T-helper 1 cell treated with Interleukin-12 subunit alpha and Interleukin-12 subunit beta and Interleukin-4 antibody, amounts not matched to agents 30 μg/mL and 1 μg/mL, for 36 hours (primary cell): Measurements from ENCODE around the gene ATP8B4.

Experiments
- H3K27ac Mint-ChIP-seq: one replicate; pipeline ENCODE4 v1.8.0; 2021; ENCODE audit warnings: mild to moderate bottlenecking, mixed read lengths
- H3K27me3 Mint-ChIP-seq: one replicate; pipeline ENCODE4 v1.8.0; 2021; ENCODE audit warnings: low read depth, mixed read lengths
- H3K36me3 Mint-ChIP-seq: one replicate; pipeline ENCODE4 v1.8.0; 2021; ENCODE audit warnings: low read depth, mixed read lengths
- H3K4me1 Mint-ChIP-seq: one replicate; pipeline ENCODE4 v1.8.0; 2021; ENCODE audit warnings: low read depth, mixed read lengths
- H3K4me3 Mint-ChIP-seq: one replicate; pipeline ENCODE4 v1.8.0; 2021; ENCODE audit warnings: mild to moderate bottlenecking, moderate library complexity, mixed read lengths
- H3K9me3 Mint-ChIP-seq: one replicate; pipeline ENCODE4 v1.8.0; 2021; ENCODE audit warnings: mixed read lengths

ATP8B4 gene

GRCh38 chr15:49865925-49866757 lies 252.9 kb downstream of the ATP8B4 start:
- H3K27ac Mint-ChIP-seq = no peak overlapping the region

GRCh38 chr15:49864251-49864650 lies 254.8 kb downstream of the ATP8B4 start:
- peaks cover 22% of the 10 kb centered on the region for H3K36me3 Mint-ChIP-seq
- H3K27me3 Mint-ChIP-seq = no peaks in the 10 kb centered on the region
- H3K4me1 Mint-ChIP-seq = peaks cover 4% of the 10 kb centered on the region
- no peaks in the 10 kb centered on the region for H3K9me3 Mint-ChIP-seq
- no peak overlapping the region for H3K4me3 Mint-ChIP-seq
- no peak overlapping the region for H3K27ac Mint-ChIP-seq

More at GRCh38 chr15:49865925-49866757, 252.9 kb downstream of the ATP8B4 start:
- peaks cover 4% of the 10 kb centered on the region for H3K4me1 Mint-ChIP-seq
- H3K27me3 Mint-ChIP-seq = no peaks in the 10 kb centered on the region
- H3K36me3 Mint-ChIP-seq = peaks cover 23% of the 10 kb centered on the region
- no peaks in the 10 kb centered on the region for H3K9me3 Mint-ChIP-seq
- no peak overlapping the region for H3K4me3 Mint-ChIP-seq

- H3K27me3 Mint-ChIP-seq = no peaks in the 10 kb centered on the region
- no peak overlapping the region for H3K27ac Mint-ChIP-seq
- H3K36me3 Mint-ChIP-seq = peaks cover 22% of the 10 kb centered on the region
- H3K4me1 Mint-ChIP-seq = peaks cover 4% of the 10 kb centered on the region
- H3K4me3 Mint-ChIP-seq = no peak overlapping the region
- no peaks in the 10 kb centered on the region for H3K9me3 Mint-ChIP-seq
These were observed 255.4 kb downstream of the ATP8B4 start for GRCh38 chr15:49863431-49864224.

- H3K4me1 Mint-ChIP-seq = no peaks in the 10 kb centered on the region
- H3K4me3 Mint-ChIP-seq = no peak overlapping the region
- peaks cover 22% of the 10 kb centered on the region for H3K36me3 Mint-ChIP-seq
- no peak overlapping the region for H3K27ac Mint-ChIP-seq
- no peaks in the 10 kb centered on the region for H3K27me3 Mint-ChIP-seq
- no peaks in the 10 kb centered on the region for H3K9me3 Mint-ChIP-seq
These were observed 258.9 kb downstream of the ATP8B4 start for GRCh38 chr15:49860101-49860500.

GRCh38 chr15:49857496-49858475 lies 261.2 kb downstream of the ATP8B4 start:
- H3K4me3 Mint-ChIP-seq = no peak overlapping the region
- no peaks in the 10 kb centered on the region for H3K4me1 Mint-ChIP-seq
- no peak overlapping the region for H3K27ac Mint-ChIP-seq
- peaks cover 34% of the 10 kb centered on the region for H3K36me3 Mint-ChIP-seq
- H3K27me3 Mint-ChIP-seq = no peaks in the 10 kb centered on the region
- H3K9me3 Mint-ChIP-seq = no peaks in the 10 kb centered on the region

- Mint-ChIP-seq H3K36me3 (peaks cover 34% of the 10 kb centered on the region), H3K27ac (no peak overlapping the region), H3K4me3 (no peak overlapping the region), H3K27me3 (no peaks in the 10 kb centered on the region), H3K9me3 (no peaks in the 10 kb centered on the region), H3K4me1 (no peaks in the 10 kb centered on the region)
These were observed 263.0 kb downstream of the ATP8B4 start for GRCh38 chr15:49855917-49856637.

- Mint-ChIP-seq H3K4me3 (no peak overlapping the region), H3K27me3 (no peaks in the 10 kb centered on the region), H3K4me1 (peaks cover 1% of the 10 kb centered on the region), H3K36me3 (peaks cover 43% of the 10 kb centered on the region), H3K9me3 (peaks cover 5% of the 10 kb centered on the region), H3K27ac (no peak overlapping the region)
These were observed 266.3 kb downstream of the ATP8B4 start for GRCh38 chr15:49852756-49853155.

GRCh38 chr15:49848807-49849206 lies 270.2 kb downstream of the ATP8B4 start:
- Mint-ChIP-seq H3K27ac (no peak overlapping the region), H3K4me3 (no peak overlapping the region), H3K36me3 (peaks cover 35% of the 10 kb centered on the region)

GRCh38 chr15:49848282-49848724 lies 270.7 kb downstream of the ATP8B4 start:
- no peak overlapping the region for H3K4me3 Mint-ChIP-seq
- no peak overlapping the region for H3K27ac Mint-ChIP-seq
- no peaks in the 10 kb centered on the region for H3K27me3 Mint-ChIP-seq
- H3K4me1 Mint-ChIP-seq = peaks cover 1% of the 10 kb centered on the region
- H3K36me3 Mint-ChIP-seq = peaks cover 38% of the 10 kb centered on the region
- H3K9me3 Mint-ChIP-seq = peaks cover 12% of the 10 kb centered on the region

More at GRCh38 chr15:49848807-49849206, 270.2 kb downstream of the ATP8B4 start:
- H3K27me3 Mint-ChIP-seq = no peaks in the 10 kb centered on the region
- H3K9me3 Mint-ChIP-seq = peaks cover 11% of the 10 kb centered on the region
- H3K4me1 Mint-ChIP-seq = peaks cover 1% of the 10 kb centered on the region

GRCh38 chr15:49847423-49848281 lies 271.4 kb downstream of the ATP8B4 start:
- Mint-ChIP-seq H3K27ac (no peak overlapping the region), H3K4me3 (no peak overlapping the region), H3K27me3 (no peaks in the 10 kb centered on the region), H3K4me1 (peaks cover 1% of the 10 kb centered on the region), H3K36me3 (peaks cover 40% of the 10 kb centered on the region), H3K9me3 (peaks cover 18% of the 10 kb centered on the region)

- H3K4me3 Mint-ChIP-seq = no peak overlapping the region
- no peaks in the 10 kb centered on the region for H3K4me1 Mint-ChIP-seq
- H3K27me3 Mint-ChIP-seq = no peaks in the 10 kb centered on the region
- H3K36me3 Mint-ChIP-seq = peaks cover 45% of the 10 kb centered on the region
- peaks cover 28% of the 10 kb centered on the region for H3K9me3 Mint-ChIP-seq
- H3K27ac Mint-ChIP-seq = no peak overlapping the region
These were observed 274.6 kb downstream of the ATP8B4 start for GRCh38 chr15:49844390-49844789.

GRCh38 chr15:49843725-49844124 lies 275.3 kb downstream of the ATP8B4 start:
- peaks cover 51% of the 10 kb centered on the region for H3K36me3 Mint-ChIP-seq

More at GRCh38 chr15:49843725-49844124, 275.3 kb downstream of the ATP8B4 start:
- Mint-ChIP-seq H3K9me3 (peaks cover 35% of the 10 kb centered on the region), H3K4me3 (no peak overlapping the region), H3K27me3 (no peaks in the 10 kb centered on the region), H3K4me1 (no peaks in the 10 kb centered on the region), H3K27ac (no peak overlapping the region)
